Measurements from ENCODE around the gene NSDHL.
A peak's percentile ranks its signal among the peaks of the same experiment; 100 is the strongest.

The NSDHL gene

GRCh38 chrX:152907084-152907651 is 76.3 kb downstream of the NSDHL start:
- TF ChIP-seq GATA2 (IDR thresholded peaks at IDR 0.05; ENCODE audit: low read depth, low read length) = peak; percentile 64
- TF ChIP-seq GATA3 (IDR thresholded peaks at IDR 0.05; ENCODE audit: low read depth, low read length) = no peak

GRCh38 chrX:152908486-152908885 is 77.6 kb downstream of the NSDHL start:
- TF ChIP-seq GATA3 (IDR thresholded peaks at IDR 0.05; ENCODE audit: low read depth, low read length) (no peak), GATA2 (IDR thresholded peaks at IDR 0.05; ENCODE audit: low read depth, low read length) (no peak)

- no peak for TF ChIP-seq GATA3 (IDR thresholded peaks at IDR 0.05; ENCODE audit: low read depth, low read length)
- TF ChIP-seq GATA2 (IDR thresholded peaks at IDR 0.05; ENCODE audit: low read depth, low read length) = no peak
These were observed 81.2 kb downstream of the NSDHL start for GRCh38 chrX:152912106-152912505.

- TF ChIP-seq GATA2 (IDR thresholded peaks at IDR 0.05; ENCODE audit: low read depth, low read length) (no peak), GATA3 (IDR thresholded peaks at IDR 0.05; ENCODE audit: low read depth, low read length) (no peak)
These were observed 81.8 kb downstream of the NSDHL start for GRCh38 chrX:152912641-152913040.

GRCh38 chrX:152913346-152913745 is 82.5 kb downstream of the NSDHL start:
- TF ChIP-seq GATA3 (IDR thresholded peaks at IDR 0.05; ENCODE audit: low read depth, low read length) = no peak
- no peak for TF ChIP-seq GATA2 (IDR thresholded peaks at IDR 0.05; ENCODE audit: low read depth, low read length)

- TF ChIP-seq GATA3 (IDR thresholded peaks at IDR 0.05; ENCODE audit: low read depth, low read length) = no peak
- TF ChIP-seq GATA2 (IDR thresholded peaks at IDR 0.05; ENCODE audit: low read depth, low read length) = 0 out of 2 replicates have a peak, but pooled peaks have one; percentile 24
These were observed 83.0 kb downstream of the NSDHL start for GRCh38 chrX:152913910-152914309.

- TF ChIP-seq GATA2 (IDR thresholded peaks at IDR 0.05; ENCODE audit: low read depth, low read length) (no peak), GATA3 (IDR thresholded peaks at IDR 0.05; ENCODE audit: low read depth, low read length) (no peak)
These were observed 84.8 kb downstream of the NSDHL start for GRCh38 chrX:152915541-152916241.

- no peak for TF ChIP-seq GATA2 (IDR thresholded peaks at IDR 0.05; ENCODE audit: low read depth, low read length)
- no peak for TF ChIP-seq GATA3 (IDR thresholded peaks at IDR 0.05; ENCODE audit: low read depth, low read length)
These were observed 87.1 kb downstream of the NSDHL start for GRCh38 chrX:152917656-152918579.

- TF ChIP-seq GATA2 (IDR thresholded peaks at IDR 0.05; ENCODE audit: low read depth, low read length) (no peak), GATA3 (IDR thresholded peaks at IDR 0.05; ENCODE audit: low read depth, low read length) (no peak)
These were observed 87.8 kb downstream of the NSDHL start for GRCh38 chrX:152918707-152919106.
